GM23338 (cell line): ENCODE data around the gene SCN3A.

Source experiments
- CREB1 ChIP-seq: fragments of 250-450 bp; sonication (Bioruptor Pico); IDR thresholded peaks from 2 replicates; pipeline ENCODE4 v1.5.0; 2020; ENCODE audit warnings: low read depth, mild to moderate bottlenecking, moderate library complexity
- EZH2 ChIP-seq: fragments of 200-600 bp; sonication (generic); IDR thresholded peaks from one replicate; pipeline ENCODE4 v1.8.0; 2017; ENCODE audit warnings: antibody characterized with exemption, mild to moderate bottlenecking, low read depth; ENCODE audit not compliant: unreplicated experiment
- EZH2phosphoT487 ChIP-seq: fragments of 200-600 bp; sonication (generic); IDR thresholded peaks from one replicate; pipeline ENCODE4 v1.8.1; 2018; ENCODE audit warnings: antibody characterized with exemption; ENCODE audit not compliant: unreplicated experiment
- JUNB ChIP-seq: IDR thresholded peaks from one replicate; pipeline ENCODE4 v1.6.1; 2016; ENCODE audit warnings: antibody characterized with exemption; ENCODE audit not compliant: unreplicated experiment
- POLR2AphosphoS5 ChIP-seq: IDR thresholded peaks from 2 replicates; pipeline ENCODE4 v1.6.1; 2016; ENCODE audit warnings: antibody characterized with exemption, low read depth
- STAT1 ChIP-seq: IDR thresholded peaks from one replicate; pipeline ENCODE4 v1.6.1; 2016; ENCODE audit warnings: antibody characterized with exemption; ENCODE audit not compliant: unreplicated experiment
- ZNF114 ChIP-seq: fragments of 250-450 bp; sonication (Bioruptor Pico); IDR thresholded peaks from 2 replicates; pipeline ENCODE4 v1.5.0; 2020; ENCODE audit warnings: mild to moderate bottlenecking, moderate library complexity
- TF ChIP-seq, protein P1 (sequence below), 2 experiments: fragments of 200-600 bp in 1 of 2; sonication (generic) in 1 of 2; conservative IDR thresholded peaks; 2 replicates each; pipeline versions ENCODE4 v1.5.1 to v1.6.1; 2016 to 2017; ENCODE audit warnings: antibody characterized with exemption in 2 of 2, low read depth in 2 of 2, mild to moderate bottlenecking in 2 of 2, moderate library complexity in 1 of 2
- TF ChIP-seq, protein P2 (sequence below): IDR thresholded peaks from one replicate; pipeline ENCODE4 v1.6.1; 2018; ENCODE audit warnings: antibody characterized with exemption; ENCODE audit not compliant: unreplicated experiment
- TF ChIP-seq, protein P3 (sequence below): IDR thresholded peaks from 2 replicates; pipeline ENCODE4 v1.6.1; 2016; ENCODE audit warnings: antibody characterized with exemption

DNA sequence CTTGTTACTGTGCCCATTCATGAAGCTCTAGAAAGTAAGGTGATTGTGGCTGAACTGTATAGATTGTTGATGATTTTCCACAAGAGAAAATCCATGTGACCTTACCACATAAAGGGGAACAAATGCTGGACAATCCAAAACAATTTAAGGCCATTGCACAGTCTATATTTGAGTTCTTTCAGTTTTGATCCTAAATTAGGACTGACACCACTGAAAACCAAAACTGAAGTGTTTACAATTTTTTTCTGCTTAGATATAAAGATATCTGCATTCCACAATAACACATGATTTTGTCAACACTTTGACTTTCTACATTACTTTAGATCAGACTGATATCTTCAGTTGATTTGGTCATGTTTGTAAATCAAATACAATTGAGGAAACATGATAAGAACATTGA lies 124.9 kb downstream of the SCN3A start:
- TF ChIP-seq, protein P1, sequence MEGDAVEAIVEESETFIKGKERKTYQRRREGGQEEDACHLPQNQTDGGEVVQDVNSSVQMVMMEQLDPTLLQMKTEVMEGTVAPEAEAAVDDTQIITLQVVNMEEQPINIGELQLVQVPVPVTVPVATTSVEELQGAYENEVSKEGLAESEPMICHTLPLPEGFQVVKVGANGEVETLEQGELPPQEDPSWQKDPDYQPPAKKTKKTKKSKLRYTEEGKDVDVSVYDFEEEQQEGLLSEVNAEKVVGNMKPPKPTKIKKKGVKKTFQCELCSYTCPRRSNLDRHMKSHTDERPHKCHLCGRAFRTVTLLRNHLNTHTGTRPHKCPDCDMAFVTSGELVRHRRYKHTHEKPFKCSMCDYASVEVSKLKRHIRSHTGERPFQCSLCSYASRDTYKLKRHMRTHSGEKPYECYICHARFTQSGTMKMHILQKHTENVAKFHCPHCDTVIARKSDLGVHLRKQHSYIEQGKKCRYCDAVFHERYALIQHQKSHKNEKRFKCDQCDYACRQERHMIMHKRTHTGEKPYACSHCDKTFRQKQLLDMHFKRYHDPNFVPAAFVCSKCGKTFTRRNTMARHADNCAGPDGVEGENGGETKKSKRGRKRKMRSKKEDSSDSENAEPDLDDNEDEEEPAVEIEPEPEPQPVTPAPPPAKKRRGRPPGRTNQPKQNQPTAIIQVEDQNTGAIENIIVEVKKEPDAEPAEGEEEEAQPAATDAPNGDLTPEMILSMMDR (conservative IDR thresholded peaks at IDR 0.05; ENCODE audit: low read depth in 2 of 2), result no peak
- TF ChIP-seq EZH2 (no peak), POLR2AphosphoS5 (no peak), JUNB (no peak), ZNF114 (no peak), CREB1 (CRISPR knock-in tag) (no peak), STAT1 (no peak), EZH2phosphoT487 (no peak)
- TF ChIP-seq, protein P2, sequence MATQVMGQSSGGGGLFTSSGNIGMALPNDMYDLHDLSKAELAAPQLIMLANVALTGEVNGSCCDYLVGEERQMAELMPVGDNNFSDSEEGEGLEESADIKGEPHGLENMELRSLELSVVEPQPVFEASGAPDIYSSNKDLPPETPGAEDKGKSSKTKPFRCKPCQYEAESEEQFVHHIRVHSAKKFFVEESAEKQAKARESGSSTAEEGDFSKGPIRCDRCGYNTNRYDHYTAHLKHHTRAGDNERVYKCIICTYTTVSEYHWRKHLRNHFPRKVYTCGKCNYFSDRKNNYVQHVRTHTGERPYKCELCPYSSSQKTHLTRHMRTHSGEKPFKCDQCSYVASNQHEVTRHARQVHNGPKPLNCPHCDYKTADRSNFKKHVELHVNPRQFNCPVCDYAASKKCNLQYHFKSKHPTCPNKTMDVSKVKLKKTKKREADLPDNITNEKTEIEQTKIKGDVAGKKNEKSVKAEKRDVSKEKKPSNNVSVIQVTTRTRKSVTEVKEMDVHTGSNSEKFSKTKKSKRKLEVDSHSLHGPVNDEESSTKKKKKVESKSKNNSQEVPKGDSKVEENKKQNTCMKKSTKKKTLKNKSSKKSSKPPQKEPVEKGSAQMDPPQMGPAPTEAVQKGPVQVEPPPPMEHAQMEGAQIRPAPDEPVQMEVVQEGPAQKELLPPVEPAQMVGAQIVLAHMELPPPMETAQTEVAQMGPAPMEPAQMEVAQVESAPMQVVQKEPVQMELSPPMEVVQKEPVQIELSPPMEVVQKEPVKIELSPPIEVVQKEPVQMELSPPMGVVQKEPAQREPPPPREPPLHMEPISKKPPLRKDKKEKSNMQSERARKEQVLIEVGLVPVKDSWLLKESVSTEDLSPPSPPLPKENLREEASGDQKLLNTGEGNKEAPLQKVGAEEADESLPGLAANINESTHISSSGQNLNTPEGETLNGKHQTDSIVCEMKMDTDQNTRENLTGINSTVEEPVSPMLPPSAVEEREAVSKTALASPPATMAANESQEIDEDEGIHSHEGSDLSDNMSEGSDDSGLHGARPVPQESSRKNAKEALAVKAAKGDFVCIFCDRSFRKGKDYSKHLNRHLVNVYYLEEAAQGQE, result no peak
- TF ChIP-seq, protein P3, sequence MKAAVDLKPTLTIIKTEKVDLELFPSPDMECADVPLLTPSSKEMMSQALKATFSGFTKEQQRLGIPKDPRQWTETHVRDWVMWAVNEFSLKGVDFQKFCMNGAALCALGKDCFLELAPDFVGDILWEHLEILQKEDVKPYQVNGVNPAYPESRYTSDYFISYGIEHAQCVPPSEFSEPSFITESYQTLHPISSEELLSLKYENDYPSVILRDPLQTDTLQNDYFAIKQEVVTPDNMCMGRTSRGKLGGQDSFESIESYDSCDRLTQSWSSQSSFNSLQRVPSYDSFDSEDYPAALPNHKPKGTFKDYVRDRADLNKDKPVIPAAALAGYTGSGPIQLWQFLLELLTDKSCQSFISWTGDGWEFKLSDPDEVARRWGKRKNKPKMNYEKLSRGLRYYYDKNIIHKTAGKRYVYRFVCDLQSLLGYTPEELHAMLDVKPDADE, result no peak
